Testis (tissue), 2 donors: ENCODE data around the gene TDRD12.

Experiments used
- POLR2A ChIP-seq: fragments of 450-650 bp; IDR thresholded peaks from one replicate; pipeline ENCODE4 v1.6.1; 2017; ENCODE audit warnings: antibody characterized with exemption, mild to moderate bottlenecking, moderate library complexity
- TF ChIP-seq, protein P1 (sequence below), 3 experiments: fragments of 450-650 bp in 2 of 3; fragments of 200-600 bp in 1 of 3; sonication (generic) in 1 of 3; IDR thresholded peaks; one replicate each; pipeline ENCODE4 v1.5.1; 2016 to 2019; ENCODE audit warnings: antibody characterized with exemption in 3 of 3, mild to moderate bottlenecking in 2 of 3, moderate library complexity in 1 of 3

DNA sequence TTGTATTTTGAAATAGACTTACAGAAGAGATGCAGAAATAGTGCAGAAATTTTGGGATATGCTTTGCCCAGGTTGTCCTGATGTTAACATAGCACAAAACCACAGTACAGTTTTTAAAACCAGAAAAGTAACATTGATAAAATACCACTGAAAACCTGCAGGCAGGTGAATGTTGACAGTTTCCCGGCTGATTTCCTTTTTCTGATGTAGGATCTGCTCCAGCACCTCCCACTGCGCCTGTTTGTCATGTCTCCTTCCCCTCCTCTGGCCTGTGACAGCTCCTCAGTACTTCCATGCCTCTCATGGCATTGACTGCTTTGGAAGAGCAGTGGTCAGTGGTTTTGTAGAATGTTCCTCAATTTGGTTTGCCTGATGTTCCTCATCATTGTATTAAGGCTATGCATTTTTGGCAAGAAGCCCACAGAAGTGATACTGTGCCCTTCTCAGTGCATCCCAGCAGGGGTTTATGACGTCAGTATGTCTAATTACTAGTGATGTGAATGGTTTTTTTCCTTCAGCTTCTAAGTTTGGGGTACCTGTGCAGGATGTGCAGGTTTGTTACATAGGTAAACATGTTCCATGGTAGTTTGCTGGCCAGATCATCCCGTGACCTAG is 31.0 kb downstream of the TDRD12 start:
- TF ChIP-seq, protein P1, sequence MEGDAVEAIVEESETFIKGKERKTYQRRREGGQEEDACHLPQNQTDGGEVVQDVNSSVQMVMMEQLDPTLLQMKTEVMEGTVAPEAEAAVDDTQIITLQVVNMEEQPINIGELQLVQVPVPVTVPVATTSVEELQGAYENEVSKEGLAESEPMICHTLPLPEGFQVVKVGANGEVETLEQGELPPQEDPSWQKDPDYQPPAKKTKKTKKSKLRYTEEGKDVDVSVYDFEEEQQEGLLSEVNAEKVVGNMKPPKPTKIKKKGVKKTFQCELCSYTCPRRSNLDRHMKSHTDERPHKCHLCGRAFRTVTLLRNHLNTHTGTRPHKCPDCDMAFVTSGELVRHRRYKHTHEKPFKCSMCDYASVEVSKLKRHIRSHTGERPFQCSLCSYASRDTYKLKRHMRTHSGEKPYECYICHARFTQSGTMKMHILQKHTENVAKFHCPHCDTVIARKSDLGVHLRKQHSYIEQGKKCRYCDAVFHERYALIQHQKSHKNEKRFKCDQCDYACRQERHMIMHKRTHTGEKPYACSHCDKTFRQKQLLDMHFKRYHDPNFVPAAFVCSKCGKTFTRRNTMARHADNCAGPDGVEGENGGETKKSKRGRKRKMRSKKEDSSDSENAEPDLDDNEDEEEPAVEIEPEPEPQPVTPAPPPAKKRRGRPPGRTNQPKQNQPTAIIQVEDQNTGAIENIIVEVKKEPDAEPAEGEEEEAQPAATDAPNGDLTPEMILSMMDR (IDR thresholded peaks at IDR 0.05): no peak
- no peak for TF ChIP-seq POLR2A
